Epidermal melanocyte (primary cell): ENCODE measurements around the gene PPARA.
"Not testable (repeated sequence)": the region's sequence is repeated elsewhere in the genome, so short reads cannot be mapped to it uniquely, and the experiment has no call there.

ENCODE experiments used
- DNase-seq: peaks from one replicate; pipeline ENCODE4 v3.0.0; 2011; ENCODE audit warnings: low spot score; ENCODE audit not compliant: insufficient read length

Gene PPARA

GRCh38 chr22:46125816-46126765 lies 24.2 kb upstream of the PPARA start:
- DNase-seq, result no peak

GRCh38 chr22:46126853-46127385 lies 23.4 kb upstream of the PPARA start:
- no peak for DNase-seq

GRCh38 chr22:46127556-46127955 lies 22.8 kb upstream of the PPARA start:
- DNase-seq, result no peak

GRCh38 chr22:46128606-46129005 lies 21.7 kb upstream of the PPARA start:
- DNase-seq, result no peak

GRCh38 chr22:46129390-46130041 lies 20.8 kb upstream of the PPARA start:
- DNase-seq, result no peak

GRCh38 chr22:46131151-46131587 lies 19.2 kb upstream of the PPARA start:
- no peak for DNase-seq

- DNase-seq, result not testable (repeated sequence)
Measured at GRCh38 chr22:46132193-46132829, 18.0 kb upstream of the PPARA start.

- no peak for DNase-seq
Measured at GRCh38 chr22:46132830-46133587, 17.3 kb upstream of the PPARA start.

GRCh38 chr22:46133588-46133855 lies 16.8 kb upstream of the PPARA start:
- no peak for DNase-seq

GRCh38 chr22:46134111-46134705 lies 16.1 kb upstream of the PPARA start:
- no peak for DNase-seq

GRCh38 chr22:46135611-46136485 lies 14.5 kb upstream of the PPARA start:
- DNase-seq, result no peak

GRCh38 chr22:46136486-46137217 lies 13.7 kb upstream of the PPARA start:
- DNase-seq, result no peak

- no peak for DNase-seq
Measured at GRCh38 chr22:46137218-46137766, 13.0 kb upstream of the PPARA start.

GRCh38 chr22:46138058-46138797 lies 12.1 kb upstream of the PPARA start:
- DNase-seq, result no peak

GRCh38 chr22:46139417-46139816 lies 10.9 kb upstream of the PPARA start:
- not testable (repeated sequence) for DNase-seq

GRCh38 chr22:46139895-46140350 lies 10.4 kb upstream of the PPARA start:
- no peak for DNase-seq

- DNase-seq, result no peak
Measured at GRCh38 chr22:46140989-46141928, 9.1 kb upstream of the PPARA start.
